B cell (primary cell): ENCODE results near the gene NT5C1B. TPM values are rescaled to one million over a fixed set of nuclear protein-coding genes. Genes with fewer than 3 reads are reported as not detected.

Source experiments
- ATAC-seq: fragments of 200-7000 bp; cut with Tn5 transposase; one replicate; pipeline ENCODE4 v1.10.0; 2021; ENCODE audit warnings: low read depth, mild to moderate bottlenecking, moderate number of reproducible peaks, moderate library complexity
- CTCF ChIA-PET: fragments of 350-600 bp; sonication (Branson Sonifier 250); formaldehyde crosslinking; loops from one replicate; lab custom pipeline; 2021; ENCODE audit warnings: antibody characterized with exemption, inconsistent platforms; lab: Charles Lee
- POLR2A ChIA-PET: fragments of 350-600 bp; sonication (Branson Sonifier 250); formaldehyde crosslinking; loops from one replicate; lab custom pipeline; 2021; ENCODE audit warnings: antibody characterized with exemption; lab: Charles Lee
- DNase-seq: peaks from one replicate; pipeline ENCODE4 v3.0.0; 2013
- H2AFZ ChIP-seq: 2 replicates; pipeline ENCODE4 v1.6.1; 2012; ENCODE audit warnings: mild to moderate bottlenecking, low read depth, low read length; ENCODE audit not compliant: insufficient read depth, poor library complexity, severe bottlenecking
- H3K27ac ChIP-seq, 2 donors: 1 replicate in 1 of 2; 2 replicates in 1 of 2; pipeline ENCODE4 v1.5.1; 2012 to 2013; ENCODE audit warnings: low read length in 2 of 2, mild to moderate bottlenecking in 2 of 2, moderate library complexity in 1 of 2
- H3K27me3 ChIP-seq, 4 experiments: fragments of 200-600 bp in 1 of 4; sonication (generic) in 1 of 4; replicated peaks in 1 of 4; 1 replicate in 2 of 4; 2 replicates in 2 of 4; pipeline versions ENCODE4 v1.6.1 to v1.7.0; 2013 to 2016; ENCODE audit warnings: low read length in 3 of 4, mild to moderate bottlenecking in 2 of 4, mixed read lengths in 1 of 4, moderate library complexity in 1 of 4; ENCODE audit not compliant: insufficient read depth in 4 of 4, control insufficient read depth in 3 of 4; ENCODE audit errors: control extremely low read depth in 1 of 4
- H3K36me3 ChIP-seq, 2 experiments: replicated peaks in 1 of 2; 1 replicate in 1 of 2; 2 replicates in 1 of 2; pipeline versions ENCODE4 v1.6.1 to v1.7.1; 2013; ENCODE audit warnings: low read length in 1 of 2; ENCODE audit not compliant: insufficient read depth in 2 of 2, control insufficient read depth in 1 of 2; ENCODE audit errors: control extremely low read depth in 1 of 2, extremely low read depth in 1 of 2
- H3K4me1 ChIP-seq, 2 donors: fragments of 200-600 bp in 1 of 2; sonication (generic) in 1 of 2; 1 replicate in 1 of 2; 2 replicates in 1 of 2; pipeline versions ENCODE4 v1.5.1 to v1.6.1; 2013 to 2017; ENCODE audit warnings: low read length in 2 of 2; ENCODE audit not compliant: control insufficient read depth in 2 of 2, insufficient read depth in 2 of 2
- H3K4me2 ChIP-seq: replicated peaks from 2 replicates; pipeline ENCODE3; 2012; ENCODE audit warnings: mild to moderate bottlenecking, low read depth, low read length; ENCODE audit not compliant: poor library complexity, severe bottlenecking
- H3K4me3 ChIP-seq, 5 experiments: fragments of 200-600 bp in 1 of 5; sonication (generic) in 1 of 5; 1 replicate in 3 of 5; 2 replicates in 2 of 5; pipeline versions ENCODE4 v1.5.1 to v1.7.0; 2011 to 2016; ENCODE audit warnings: low read length in 4 of 5, mild to moderate bottlenecking in 4 of 5, low read depth in 2 of 5, control low read depth in 1 of 5, moderate library complexity in 1 of 5; ENCODE audit not compliant: insufficient read depth in 1 of 5; ENCODE audit errors: control extremely low read depth in 1 of 5, extremely low read depth in 1 of 5
- H3K79me2 ChIP-seq: fragments of 200-600 bp; sonication (generic); one replicate; pipeline ENCODE4 v1.6.0; 2016; ENCODE audit warnings: low read length; ENCODE audit not compliant: control insufficient read depth, insufficient read depth
- H3K9ac ChIP-seq: fragments of 200-600 bp; sonication (generic); 2 replicates; pipeline ENCODE4 v1.6.1; 2017; ENCODE audit warnings: mild to moderate bottlenecking, low read length, moderate library complexity
- H3K9me3 ChIP-seq, 3 donors: one replicate each; pipeline versions ENCODE4 v1.6.1 to v1.7.1; 2013; ENCODE audit warnings: low read length in 2 of 3; ENCODE audit not compliant: control insufficient read depth in 2 of 3, insufficient read depth in 1 of 3; ENCODE audit errors: control extremely low read depth in 1 of 3
- H4K20me1 ChIP-seq: 2 replicates; pipeline ENCODE4 v1.6.0; 2012; ENCODE audit warnings: mild to moderate bottlenecking, low read length; ENCODE audit not compliant: insufficient read depth, control insufficient read depth, poor library complexity, severe bottlenecking
- H3K27ac Mint-ChIP-seq: one replicate; pipeline ENCODE4 v1.8.0; 2021; ENCODE audit warnings: mixed read lengths
- H3K27me3 Mint-ChIP-seq: one replicate; pipeline ENCODE4 v1.8.0; 2021; ENCODE audit warnings: mixed read lengths
- H3K4me1 Mint-ChIP-seq: one replicate; pipeline ENCODE4 v1.8.0; 2021; ENCODE audit warnings: mixed read lengths
- H3K4me3 Mint-ChIP-seq: one replicate; pipeline ENCODE4 v1.8.0; 2021; ENCODE audit warnings: mixed read lengths
- H3K9me3 Mint-ChIP-seq: one replicate; pipeline ENCODE4 v1.8.0; 2022; ENCODE audit warnings: mixed read lengths; ENCODE audit not compliant: insufficient read depth
- CTCF ChIP-seq: fragments of 200-600 bp; IDR thresholded peaks from one replicate; pipeline ENCODE4 v1.8.0; 2022; ENCODE audit warnings: antibody characterized with exemption, mild to moderate bottlenecking
- EZH2 ChIP-seq: IDR thresholded peaks from 2 replicates; pipeline ENCODE4 v1.6.1; 2012; ENCODE audit warnings: borderline replicate concordance, low read depth, mild to moderate bottlenecking, moderate library complexity, low read length; ENCODE audit not compliant: insufficient read depth, poor library complexity, severe bottlenecking
- WGBS: methylation state at CpG from one replicate; pipeline ENCODE4 v1.1.5; 2013; ENCODE audit warnings: missing lambda C conversion rate; ENCODE audit not compliant: insufficient coverage; 5-methylcytosine and 5-hydroxymethylcytosine counted together
- intact Hi-C: fragments of 100-400 bp; cut with micrococcal nuclease; formaldehyde crosslinking; loops from one replicate; pipeline ENCODE4 v1.10.0; 2022
- polyA plus RNA-seq: library from polyadenylated mRNA; depleted of rRNA; stranded (reverse); fragments of >200 nt; gene quantifications from 2 replicates; pipeline ENCODE4 v1.2.3, GENCODE V29; 2012
- small RNA-seq: library from RNA; depleted of rRNA; stranded (forward); fragments of <200 nt; gene quantifications from one replicate; pipeline ENCODE3, GENCODE V24; 2012; ENCODE audit warnings: low replicate concordance, low read depth; ENCODE audit not compliant: insufficient read length
- total RNA-seq, 2 donors: library from RNA; stranded (reverse); fragments of 120-200 nt in 1 of 2; gene quantifications; 1 replicate in 1 of 2; 2 replicates in 1 of 2; pipeline versions ENCODE4 v1.2.3 to v1.2.4, GENCODE V29; 2013 to 2022

The NT5C1B gene
- total and polyA plus RNA-seq, 2 donors (not counting 1 experiment from before 2014, with no cell fraction given): not detected

GRCh38 chr2:18514526-18515461 is 74.6 kb downstream of the NT5C1B start:
- H3K27me3 Mint-ChIP-seq: peaks cover 40% of the 10 kb centered on the region
- Histone ChIP-seq H2AFZ (no peak overlapping the region), H3K27me3 (peaks cover 0 to 11% (median 0%) of the 10 kb centered on the region in 4 experiments), H3K9me3 (no peaks in the 10 kb centered on the region), H3K27ac (no peak overlapping the region), H3K4me1 (no peaks in the 10 kb centered on the region), H3K9ac (no peak overlapping the region), H3K4me2 (no peak overlapping the region), H3K36me3 (no peaks in the 10 kb centered on the region), H4K20me1 (no peaks in the 10 kb centered on the region), H3K4me3 (no peak overlapping the region), H3K79me2 (no peaks in the 10 kb centered on the region)
- TF ChIP-seq CTCF: no peak
- TF ChIP-seq EZH2: no peak
- ChIA-PET POLR2A (no interaction called here), CTCF (interaction anchor here (1.6 kb wide), 1 partner anchor 846 kb away, joined by 3 read pairs; no protein-coding TSS in a partner anchor)
- H3K27ac Mint-ChIP-seq: no peak overlapping the region
- DNase-seq (no peak), ATAC-seq (no peak)
- whole genome bisulfite sequencing: 70% methylated on average over 3 of the region's 4 CpGs
- H3K4me3 Mint-ChIP-seq: no peak overlapping the region
- intact Hi-C loops: no loop called here
- H3K9me3 Mint-ChIP-seq: no peaks in the 10 kb centered on the region
- H3K4me1 Mint-ChIP-seq: no peaks in the 10 kb centered on the region

Small RNAs within 50 kb of the gene (small RNA-seq; reads per million reads assigned to genes)
- gene RNU6-1215P: not detected

Other genes with a start within 250 kb of the NT5C1B start
- gene RDH14, start 28.9 kb downstream of the NT5C1B start, total RNA-seq: 18.5 and 19.4 TPM in 2 replicates
- 9.6 and 10.9 TPM in 2 replicates for gene RDH14, start 28.9 kb downstream of the NT5C1B start, polyA plus RNA-seq